Thyroid gland (tissue), 4 donors: ENCODE results near the gene PIGM.

Experiments
- CTCF ChIP-seq, 6 experiments: fragments of 200-600 bp in 3 of 6; fragments of 450-650 bp in 3 of 6; sonication (generic) in 3 of 6; IDR thresholded peaks; one replicate each; pipeline ENCODE4 v1.5.1; 2016 to 2019; ENCODE audit warnings: antibody characterized with exemption in 6 of 6, mild to moderate bottlenecking in 2 of 6, inconsistent platforms in 1 of 6, moderate library complexity in 1 of 6
- POLR2A ChIP-seq, 2 donors: fragments of 450-650 bp; IDR thresholded peaks; one replicate each; pipeline ENCODE4 v1.6.1; 2017; ENCODE audit warnings: antibody characterized with exemption in 2 of 2, mild to moderate bottlenecking in 2 of 2, moderate library complexity in 1 of 2

- no peak for TF ChIP-seq CTCF (IDR thresholded peaks at IDR 0.05)
- TF ChIP-seq POLR2A (IDR thresholded peaks at IDR 0.05): no peak
Observed at GRCh38 chr1:160061369-160062229, 29.8 kb upstream of the PIGM start.
